Chondrocyte (in vitro differentiated cells): ENCODE data around the gene TGFBR1. TPM values are rescaled to one million over a fixed set of nuclear protein-coding genes. Genes with fewer than 3 reads are reported as not detected.

ENCODE experiments used
- DNase-seq: peaks from one replicate; pipeline ENCODE4 v3.0.0; 2021; ENCODE audit warnings: mixed read lengths, low spot score
- H3K27ac Mint-ChIP-seq: one replicate; pipeline ENCODE4 v1.8.0; 2021; ENCODE audit warnings: mild to moderate bottlenecking, moderate library complexity, mixed read lengths; ENCODE audit not compliant: unreplicated experiment
- H3K27me3 Mint-ChIP-seq: 2 replicates; pipeline ENCODE4 v1.8.0; 2021; ENCODE audit warnings: low read depth, mixed read lengths
- H3K36me3 Mint-ChIP-seq: 2 replicates; pipeline ENCODE4 v1.8.0; 2021; ENCODE audit warnings: low read depth, mixed read lengths
- H3K4me1 Mint-ChIP-seq: 2 replicates; pipeline ENCODE4 v1.8.0; 2021; ENCODE audit warnings: low read depth, mild to moderate bottlenecking, mixed read lengths
- H3K4me3 Mint-ChIP-seq: one replicate; pipeline ENCODE4 v1.8.0; 2021; ENCODE audit warnings: mild to moderate bottlenecking, moderate library complexity, mixed read lengths; ENCODE audit not compliant: unreplicated experiment
- H3K9me3 Mint-ChIP-seq: 2 replicates; pipeline ENCODE4 v1.8.0; 2021; ENCODE audit warnings: low read depth, mixed read lengths
- CTCF ChIP-seq: fragments of 200-600 bp; sonication (generic); IDR thresholded peaks from 2 replicates; pipeline ENCODE4 v1.5.0; 2021; ENCODE audit warnings: antibody characterized with exemption, mild to moderate bottlenecking, moderate library complexity
- total RNA-seq: library from RNA; stranded (reverse); gene quantifications from 3 replicates; pipeline ENCODE4 v1.2.1, GENCODE V29; 2021

Gene TGFBR1
- total RNA-seq, 1 donor from 2014 or later: 109 TPM

- Mint-ChIP-seq H3K4me1 (peaks cover 20% of the 10 kb centered on the region), H3K27ac (peak overlapping the region; percentile 87), H3K27me3 (peaks cover 1% of the 10 kb centered on the region), H3K36me3 (peaks cover 2% of the 10 kb centered on the region), H3K9me3 (peaks cover 7% of the 10 kb centered on the region), H3K4me3 (no peak overlapping the region)
- DNase-seq: no peak
- TF ChIP-seq CTCF: no peak
Measured at GRCh38 chr9:99085949-99086948, 18.7 kb upstream of the TGFBR1 start.

GRCh38 chr9:99087462-99087861 lies 17.5 kb upstream of the TGFBR1 start:
- no peak overlapping the region for H3K27ac Mint-ChIP-seq
- DNase-seq: no peak
- TF ChIP-seq CTCF: no peak
- H3K4me3 Mint-ChIP-seq: no peak overlapping the region
- peaks cover 7% of the 10 kb centered on the region for H3K9me3 Mint-ChIP-seq
- peaks cover 1% of the 10 kb centered on the region for H3K27me3 Mint-ChIP-seq
- H3K36me3 Mint-ChIP-seq: peaks cover 2% of the 10 kb centered on the region
- peaks cover 20% of the 10 kb centered on the region for H3K4me1 Mint-ChIP-seq

- DNase-seq: no peak
- Mint-ChIP-seq H3K36me3 (peaks cover 2% of the 10 kb centered on the region), H3K27me3 (no peaks in the 10 kb centered on the region), H3K9me3 (peaks cover 7% of the 10 kb centered on the region), H3K4me3 (no peak overlapping the region), H3K27ac (no peak overlapping the region), H3K4me1 (peaks cover 20% of the 10 kb centered on the region)
- no peak for TF ChIP-seq CTCF
Measured at GRCh38 chr9:99090336-99091130, 14.4 kb upstream of the TGFBR1 start.

GRCh38 chr9:99092643-99093491 lies 12.0 kb upstream of the TGFBR1 start:
- H3K4me3 Mint-ChIP-seq: no peak overlapping the region
- no peak for DNase-seq
- H3K27me3 Mint-ChIP-seq: peaks cover 4% of the 10 kb centered on the region
- no peak overlapping the region for H3K27ac Mint-ChIP-seq
- no peaks in the 10 kb centered on the region for H3K4me1 Mint-ChIP-seq
- H3K36me3 Mint-ChIP-seq: peaks cover 2% of the 10 kb centered on the region
- peaks cover 7% of the 10 kb centered on the region for H3K9me3 Mint-ChIP-seq
- no peak for TF ChIP-seq CTCF
